B cell (primary cell): ENCODE measurements around the gene TERB2. TPM values are rescaled to one million over a fixed set of nuclear protein-coding genes. Genes with fewer than 3 reads are reported as not detected.
A peak's percentile ranks its signal among the peaks of the same experiment; 100 is the strongest.
"Not testable (repeated sequence)": the region's sequence is repeated elsewhere in the genome, so short reads cannot be mapped to it uniquely, and the experiment has no call there.

Source experiments
- ATAC-seq: fragments of 200-7000 bp; cut with Tn5 transposase; one replicate; pipeline ENCODE4 v1.10.0; 2021; ENCODE audit warnings: low read depth, mild to moderate bottlenecking, moderate number of reproducible peaks, moderate library complexity
- CTCF ChIA-PET: fragments of 350-600 bp; sonication (Branson Sonifier 250); formaldehyde crosslinking; loops from one replicate; lab custom pipeline; 2021; ENCODE audit warnings: antibody characterized with exemption, inconsistent platforms; lab: Charles Lee
- POLR2A ChIA-PET: fragments of 350-600 bp; sonication (Branson Sonifier 250); formaldehyde crosslinking; loops from one replicate; lab custom pipeline; 2021; ENCODE audit warnings: antibody characterized with exemption; lab: Charles Lee
- DNase-seq: peaks from one replicate; pipeline ENCODE4 v3.0.0; 2013
- H2AFZ ChIP-seq: 2 replicates; pipeline ENCODE4 v1.6.1; 2012; ENCODE audit warnings: mild to moderate bottlenecking, low read depth, low read length; ENCODE audit not compliant: insufficient read depth, poor library complexity, severe bottlenecking
- H3K27ac ChIP-seq, 2 donors: 1 replicate in 1 of 2; 2 replicates in 1 of 2; pipeline ENCODE4 v1.5.1; 2012 to 2013; ENCODE audit warnings: low read length in 2 of 2, mild to moderate bottlenecking in 2 of 2, moderate library complexity in 1 of 2
- H3K27me3 ChIP-seq, 4 experiments: fragments of 200-600 bp in 1 of 4; sonication (generic) in 1 of 4; replicated peaks in 1 of 4; 1 replicate in 2 of 4; 2 replicates in 2 of 4; pipeline versions ENCODE4 v1.6.1 to v1.7.0; 2013 to 2016; ENCODE audit warnings: low read length in 3 of 4, mild to moderate bottlenecking in 2 of 4, mixed read lengths in 1 of 4, moderate library complexity in 1 of 4; ENCODE audit not compliant: insufficient read depth in 4 of 4, control insufficient read depth in 3 of 4; ENCODE audit errors: control extremely low read depth in 1 of 4
- H3K36me3 ChIP-seq, 2 experiments: replicated peaks in 1 of 2; 1 replicate in 1 of 2; 2 replicates in 1 of 2; pipeline versions ENCODE4 v1.6.1 to v1.7.1; 2013; ENCODE audit warnings: low read length in 1 of 2; ENCODE audit not compliant: insufficient read depth in 2 of 2, control insufficient read depth in 1 of 2; ENCODE audit errors: control extremely low read depth in 1 of 2, extremely low read depth in 1 of 2
- H3K4me1 ChIP-seq, 2 donors: fragments of 200-600 bp in 1 of 2; sonication (generic) in 1 of 2; 1 replicate in 1 of 2; 2 replicates in 1 of 2; pipeline versions ENCODE4 v1.5.1 to v1.6.1; 2013 to 2017; ENCODE audit warnings: low read length in 2 of 2; ENCODE audit not compliant: control insufficient read depth in 2 of 2, insufficient read depth in 2 of 2
- H3K4me2 ChIP-seq: replicated peaks from 2 replicates; pipeline ENCODE3; 2012; ENCODE audit warnings: mild to moderate bottlenecking, low read depth, low read length; ENCODE audit not compliant: poor library complexity, severe bottlenecking
- H3K4me3 ChIP-seq, 5 experiments: fragments of 200-600 bp in 1 of 5; sonication (generic) in 1 of 5; 1 replicate in 3 of 5; 2 replicates in 2 of 5; pipeline versions ENCODE4 v1.5.1 to v1.7.0; 2011 to 2016; ENCODE audit warnings: low read length in 4 of 5, mild to moderate bottlenecking in 4 of 5, low read depth in 2 of 5, control low read depth in 1 of 5, moderate library complexity in 1 of 5; ENCODE audit not compliant: insufficient read depth in 1 of 5; ENCODE audit errors: control extremely low read depth in 1 of 5, extremely low read depth in 1 of 5
- H3K79me2 ChIP-seq: fragments of 200-600 bp; sonication (generic); one replicate; pipeline ENCODE4 v1.6.0; 2016; ENCODE audit warnings: low read length; ENCODE audit not compliant: control insufficient read depth, insufficient read depth
- H3K9ac ChIP-seq: fragments of 200-600 bp; sonication (generic); 2 replicates; pipeline ENCODE4 v1.6.1; 2017; ENCODE audit warnings: mild to moderate bottlenecking, low read length, moderate library complexity
- H3K9me3 ChIP-seq, 3 donors: one replicate each; pipeline versions ENCODE4 v1.6.1 to v1.7.1; 2013; ENCODE audit warnings: low read length in 2 of 3; ENCODE audit not compliant: control insufficient read depth in 2 of 3, insufficient read depth in 1 of 3; ENCODE audit errors: control extremely low read depth in 1 of 3
- H4K20me1 ChIP-seq: 2 replicates; pipeline ENCODE4 v1.6.0; 2012; ENCODE audit warnings: mild to moderate bottlenecking, low read length; ENCODE audit not compliant: insufficient read depth, control insufficient read depth, poor library complexity, severe bottlenecking
- H3K27ac Mint-ChIP-seq: one replicate; pipeline ENCODE4 v1.8.0; 2021; ENCODE audit warnings: mixed read lengths
- H3K27me3 Mint-ChIP-seq: one replicate; pipeline ENCODE4 v1.8.0; 2021; ENCODE audit warnings: mixed read lengths
- H3K4me1 Mint-ChIP-seq: one replicate; pipeline ENCODE4 v1.8.0; 2021; ENCODE audit warnings: mixed read lengths
- H3K4me3 Mint-ChIP-seq: one replicate; pipeline ENCODE4 v1.8.0; 2021; ENCODE audit warnings: mixed read lengths
- H3K9me3 Mint-ChIP-seq: one replicate; pipeline ENCODE4 v1.8.0; 2022; ENCODE audit warnings: mixed read lengths; ENCODE audit not compliant: insufficient read depth
- EZH2 ChIP-seq: IDR thresholded peaks from 2 replicates; pipeline ENCODE4 v1.6.1; 2012; ENCODE audit warnings: borderline replicate concordance, low read depth, mild to moderate bottlenecking, moderate library complexity, low read length; ENCODE audit not compliant: insufficient read depth, poor library complexity, severe bottlenecking
- WGBS: methylation state at CpG from one replicate; pipeline ENCODE4 v1.1.5; 2013; ENCODE audit warnings: missing lambda C conversion rate; ENCODE audit not compliant: insufficient coverage; 5-methylcytosine and 5-hydroxymethylcytosine counted together
- intact Hi-C: fragments of 100-400 bp; cut with micrococcal nuclease; formaldehyde crosslinking; loops from one replicate; pipeline ENCODE4 v1.10.0; 2022
- polyA plus RNA-seq: library from polyadenylated mRNA; depleted of rRNA; stranded (reverse); fragments of >200 nt; gene quantifications from 2 replicates; pipeline ENCODE4 v1.2.3, GENCODE V29; 2012
- total RNA-seq, 2 donors: library from RNA; stranded (reverse); fragments of 120-200 nt in 1 of 2; gene quantifications; 1 replicate in 1 of 2; 2 replicates in 1 of 2; pipeline versions ENCODE4 v1.2.3 to v1.2.4, GENCODE V29; 2013 to 2022
- TF ChIP-seq, protein P1 (sequence below): fragments of 200-600 bp; IDR thresholded peaks from one replicate; pipeline ENCODE4 v1.8.0; 2022; ENCODE audit warnings: antibody characterized with exemption, mild to moderate bottlenecking

The TERB2 gene
- total and polyA plus RNA-seq, 2 donors (not counting 1 experiment from before 2014, with no cell fraction given) = not detected

DNA sequence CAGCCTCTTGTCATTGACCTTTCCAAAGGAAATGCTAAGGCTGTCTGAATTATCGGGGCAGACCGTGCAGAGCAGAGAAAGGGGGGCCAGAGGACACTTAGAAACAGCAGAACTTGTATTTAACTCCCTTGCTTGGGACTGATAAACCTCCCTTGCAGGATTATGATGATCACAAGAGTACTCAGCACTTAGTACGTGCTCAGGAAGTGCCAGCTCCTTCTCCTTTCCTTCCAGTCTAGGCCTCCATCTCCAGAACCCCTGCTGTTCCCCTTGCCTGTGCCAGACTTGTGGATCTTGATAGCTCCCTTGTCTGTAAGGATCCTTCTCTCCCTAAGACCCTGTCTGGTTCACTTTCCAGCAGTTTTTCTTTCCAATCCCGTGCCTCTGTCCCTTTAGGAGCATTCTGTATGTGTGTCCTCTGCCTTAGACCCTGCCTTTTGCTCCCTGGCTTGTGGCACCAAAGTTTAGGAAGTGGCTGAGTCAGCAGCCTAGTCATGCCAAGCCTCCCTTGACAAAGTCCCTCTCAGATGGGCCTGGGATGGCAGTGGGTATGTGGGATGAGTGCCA is 67.3 kb downstream of the TERB2 start:
- Mint-ChIP-seq H3K9me3 (no peaks in the 10 kb centered on the region), H3K27ac (peak overlapping the region; percentile 50), H3K27me3 (peaks cover 14% of the 10 kb centered on the region), H3K4me3 (peak overlapping the region; percentile 92), H3K4me1 (peaks cover 28% of the 10 kb centered on the region)
- no peaks in the 10 kb centered on the region for H3K9me3 ChIP-seq
- peak overlapping the region; percentile 91 for H3K9ac ChIP-seq
- H3K4me1 ChIP-seq = peaks cover 12 to 16% of the 10 kb centered on the region in 2 donors
- H2AFZ ChIP-seq = peak overlapping the region; percentile 100
- DNase-seq (no peak), ATAC-seq (no peak)
- 40% methylated on average over 4 of the region's 4 CpGs for WGBS
- H3K4me3 ChIP-seq = peak overlapping the region; percentile 51 to 92 (median 90)
- peak overlapping the region; percentile 100 for H3K4me2 ChIP-seq
- peaks cover 18% of the 10 kb centered on the region for H3K79me2 ChIP-seq
- H3K36me3 ChIP-seq = no peaks in the 10 kb centered on the region
- intact Hi-C loops = loop anchor here (1.0 to 10.0 kb wide), 3 partner anchors 14 to 381 kb away; partner anchors contain the start of gene SHF
- no peaks in the 10 kb centered on the region for H3K27me3 ChIP-seq
- H4K20me1 ChIP-seq = no peaks in the 10 kb centered on the region
- CTCF ChIA-PET = interaction anchor here (0.9 to 2.9 kb wide), 5 partner anchors 13 to 434 kb away, joined by 3 to 21 read pairs (median 3); partner anchors contain the start of genes DUOX2 and DUOXA2
- no peak overlapping the region for H3K27ac ChIP-seq
- POLR2A ChIA-PET = interaction anchor here (1.1 to 1.5 kb wide), 3 partner anchors 21 to 94 kb away, joined by 3 to 7 read pairs (median 5); no protein-coding TSS in a partner anchor
- TF ChIP-seq EZH2 = no peak
- TF ChIP-seq, protein P1, sequence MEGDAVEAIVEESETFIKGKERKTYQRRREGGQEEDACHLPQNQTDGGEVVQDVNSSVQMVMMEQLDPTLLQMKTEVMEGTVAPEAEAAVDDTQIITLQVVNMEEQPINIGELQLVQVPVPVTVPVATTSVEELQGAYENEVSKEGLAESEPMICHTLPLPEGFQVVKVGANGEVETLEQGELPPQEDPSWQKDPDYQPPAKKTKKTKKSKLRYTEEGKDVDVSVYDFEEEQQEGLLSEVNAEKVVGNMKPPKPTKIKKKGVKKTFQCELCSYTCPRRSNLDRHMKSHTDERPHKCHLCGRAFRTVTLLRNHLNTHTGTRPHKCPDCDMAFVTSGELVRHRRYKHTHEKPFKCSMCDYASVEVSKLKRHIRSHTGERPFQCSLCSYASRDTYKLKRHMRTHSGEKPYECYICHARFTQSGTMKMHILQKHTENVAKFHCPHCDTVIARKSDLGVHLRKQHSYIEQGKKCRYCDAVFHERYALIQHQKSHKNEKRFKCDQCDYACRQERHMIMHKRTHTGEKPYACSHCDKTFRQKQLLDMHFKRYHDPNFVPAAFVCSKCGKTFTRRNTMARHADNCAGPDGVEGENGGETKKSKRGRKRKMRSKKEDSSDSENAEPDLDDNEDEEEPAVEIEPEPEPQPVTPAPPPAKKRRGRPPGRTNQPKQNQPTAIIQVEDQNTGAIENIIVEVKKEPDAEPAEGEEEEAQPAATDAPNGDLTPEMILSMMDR = no peak

DNA sequence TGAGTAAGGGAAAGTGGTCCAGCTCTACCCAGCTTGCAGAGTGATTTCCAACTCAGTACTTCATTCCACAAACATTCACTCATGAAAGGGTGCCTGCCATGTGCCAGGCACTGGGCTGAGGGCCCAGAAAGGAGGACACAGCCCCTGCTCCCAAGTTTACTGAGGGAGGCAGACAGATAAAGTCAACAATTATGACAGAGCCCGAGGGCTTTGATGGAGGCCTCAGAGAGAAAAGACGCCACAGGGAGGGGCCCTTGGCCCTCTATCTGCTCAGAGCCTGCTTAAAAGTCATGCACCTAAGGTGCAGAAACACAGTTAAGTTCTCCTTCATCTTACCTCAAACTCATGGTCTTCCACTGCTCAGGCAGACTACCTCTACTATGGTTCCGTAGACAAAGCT is 68.2 kb downstream of the TERB2 start:
- ATAC-seq, H3K4me2 ChIP-seq, DNase-seq, H4K20me1 ChIP-seq, H3K27me3 Mint-ChIP-seq, H3K9ac ChIP-seq, H3K27ac Mint-ChIP-seq, H3K27me3 ChIP-seq, H3K36me3 ChIP-seq, H3K4me3 ChIP-seq, H3K9me3 Mint-ChIP-seq, H3K9me3 ChIP-seq, H3K27ac ChIP-seq, H2AFZ ChIP-seq: not testable (repeated sequence)
- peaks cover 12 to 16% of the 10 kb centered on the region in 2 donors for H3K4me1 ChIP-seq
- peaks cover 28% of the 10 kb centered on the region for H3K4me1 Mint-ChIP-seq
- peaks cover 18% of the 10 kb centered on the region for H3K79me2 ChIP-seq
- CTCF ChIA-PET = interaction anchor here (1.5 kb wide), 1 partner anchor 24 kb away, joined by 3 read pairs; no protein-coding TSS in a partner anchor
- POLR2A ChIA-PET = interaction anchor here (0.6 kb wide), 1 partner anchor 20 kb away, joined by 8 read pairs; no protein-coding TSS in a partner anchor
- peak overlapping the region; percentile 5 for H3K4me3 Mint-ChIP-seq
- WGBS = 100% methylated on average over 2 of the region's 3 CpGs
- intact Hi-C loops = loop anchor here (5.0 to 10.0 kb wide), 3 partner anchors 162 to 380 kb away; partner anchors contain the start of gene SHF

DNA sequence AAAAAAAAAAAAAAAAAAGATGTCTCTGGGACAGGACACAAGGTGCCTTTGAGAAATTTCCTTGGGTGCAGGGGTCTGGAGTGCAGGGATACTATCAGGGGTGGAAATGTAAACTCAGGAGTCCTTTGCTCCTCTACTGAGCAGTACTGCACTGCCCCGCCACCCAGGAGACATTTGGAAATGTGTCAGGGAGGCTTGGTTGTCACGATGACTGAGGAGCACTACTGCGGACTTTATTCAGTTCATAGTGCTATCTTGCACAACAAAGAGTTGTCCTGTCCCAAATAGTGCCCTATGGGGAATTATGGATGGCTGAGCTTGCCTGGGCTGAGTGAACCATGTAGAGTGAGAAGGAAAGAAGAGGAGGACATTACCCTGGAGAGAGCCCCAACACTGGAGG is 69.1 kb downstream of the TERB2 start:
- H4K20me1 ChIP-seq, H3K27ac ChIP-seq, H3K36me3 ChIP-seq, H3K27ac Mint-ChIP-seq, H3K9ac ChIP-seq, CTCF ChIA-PET, ATAC-seq, H2AFZ ChIP-seq, H3K4me2 ChIP-seq, H3K27me3 Mint-ChIP-seq, H3K9me3 ChIP-seq, H3K4me3 ChIP-seq, DNase-seq, H3K9me3 Mint-ChIP-seq, POLR2A ChIA-PET, H3K27me3 ChIP-seq, H3K4me3 Mint-ChIP-seq: not testable (repeated sequence)
- intact Hi-C loops = loop anchor here (5.0 to 10.0 kb wide), 2 partner anchors 163 to 379 kb away; a partner anchor contains a TSS
- H3K79me2 ChIP-seq = peaks cover 18% of the 10 kb centered on the region
- peaks cover 12 to 16% of the 10 kb centered on the region in 2 donors for H3K4me1 ChIP-seq
- 89% methylated on average over 1 of the region's 3 CpGs for WGBS
- peaks cover 28% of the 10 kb centered on the region for H3K4me1 Mint-ChIP-seq
